HL-60 (cell line): ENCODE measurements around the gene LARP1.

ENCODE experiments used
- CTCF ChIP-seq: IDR thresholded peaks from one replicate; pipeline ENCODE4 v1.5.1; 2011; ENCODE audit warnings: low read length, control low read depth, inconsistent platforms; ENCODE audit not compliant: insufficient read depth
- GABPA ChIP-seq: IDR thresholded peaks from 2 replicates; pipeline ENCODE4 v1.6.1; 2012; ENCODE audit warnings: low read depth
- POLR2AphosphoS5 ChIP-seq: IDR thresholded peaks from 2 replicates; pipeline ENCODE4 v1.6.1; 2012; ENCODE audit warnings: low read depth
- SPI1 ChIP-seq: IDR thresholded peaks from 2 replicates; pipeline ENCODE4 v1.6.1; 2012; ENCODE audit warnings: low read depth, mild to moderate bottlenecking, borderline replicate concordance
- TF ChIP-seq, protein P1 (sequence below): IDR thresholded peaks from 2 replicates; pipeline ENCODE4 v1.6.1; 2012; ENCODE audit warnings: low read depth; ENCODE audit not compliant: insufficient replicate concordance

GRCh38 chr5:154860765-154861164 is 105.6 kb downstream of the LARP1 start:
- TF ChIP-seq CTCF (no peak), GABPA (no peak), POLR2AphosphoS5 (no peak), SPI1 (peak; percentile 67)
- TF ChIP-seq, protein P1, sequence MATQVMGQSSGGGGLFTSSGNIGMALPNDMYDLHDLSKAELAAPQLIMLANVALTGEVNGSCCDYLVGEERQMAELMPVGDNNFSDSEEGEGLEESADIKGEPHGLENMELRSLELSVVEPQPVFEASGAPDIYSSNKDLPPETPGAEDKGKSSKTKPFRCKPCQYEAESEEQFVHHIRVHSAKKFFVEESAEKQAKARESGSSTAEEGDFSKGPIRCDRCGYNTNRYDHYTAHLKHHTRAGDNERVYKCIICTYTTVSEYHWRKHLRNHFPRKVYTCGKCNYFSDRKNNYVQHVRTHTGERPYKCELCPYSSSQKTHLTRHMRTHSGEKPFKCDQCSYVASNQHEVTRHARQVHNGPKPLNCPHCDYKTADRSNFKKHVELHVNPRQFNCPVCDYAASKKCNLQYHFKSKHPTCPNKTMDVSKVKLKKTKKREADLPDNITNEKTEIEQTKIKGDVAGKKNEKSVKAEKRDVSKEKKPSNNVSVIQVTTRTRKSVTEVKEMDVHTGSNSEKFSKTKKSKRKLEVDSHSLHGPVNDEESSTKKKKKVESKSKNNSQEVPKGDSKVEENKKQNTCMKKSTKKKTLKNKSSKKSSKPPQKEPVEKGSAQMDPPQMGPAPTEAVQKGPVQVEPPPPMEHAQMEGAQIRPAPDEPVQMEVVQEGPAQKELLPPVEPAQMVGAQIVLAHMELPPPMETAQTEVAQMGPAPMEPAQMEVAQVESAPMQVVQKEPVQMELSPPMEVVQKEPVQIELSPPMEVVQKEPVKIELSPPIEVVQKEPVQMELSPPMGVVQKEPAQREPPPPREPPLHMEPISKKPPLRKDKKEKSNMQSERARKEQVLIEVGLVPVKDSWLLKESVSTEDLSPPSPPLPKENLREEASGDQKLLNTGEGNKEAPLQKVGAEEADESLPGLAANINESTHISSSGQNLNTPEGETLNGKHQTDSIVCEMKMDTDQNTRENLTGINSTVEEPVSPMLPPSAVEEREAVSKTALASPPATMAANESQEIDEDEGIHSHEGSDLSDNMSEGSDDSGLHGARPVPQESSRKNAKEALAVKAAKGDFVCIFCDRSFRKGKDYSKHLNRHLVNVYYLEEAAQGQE = no peak
